Activated gamma-delta T cell treated with Interleukin-2 at 50 U/mL for 16 hours (primary cell): ENCODE data around the gene SCYGR6.
A peak's percentile ranks its signal among the peaks of the same experiment; 100 is the strongest.
"Not testable (repeated sequence)": the region's sequence is repeated elsewhere in the genome, so short reads cannot be mapped to it uniquely, and the experiment has no call there.

Experiments used
- DNase-seq: peaks from one replicate; pipeline ENCODE4 v3.0.0-alpha.2; 2020

SCYGR6 gene

GRCh38 chr2:227724394-227725039 is at the start of gene SCYGR6:
SCYGR6 (minus strand) TSS chr2:227724757; CDS start chr2:227724757, 0 bp downstream.
- no peak for DNase-seq

- no peak for DNase-seq
Measured at GRCh38 chr2:227774011-227774624, 49.6 kb upstream of the SCYGR6 start.

- no peak for DNase-seq
Measured at GRCh38 chr2:227772932-227773331, 48.4 kb upstream of the SCYGR6 start.

GRCh38 chr2:227772197-227772661 is 47.7 kb upstream of the SCYGR6 start:
- DNase-seq, result no peak

GRCh38 chr2:227767830-227768229 is 43.3 kb upstream of the SCYGR6 start:
- no peak for DNase-seq

GRCh38 chr2:227766373-227766883 is 41.9 kb upstream of the SCYGR6 start:
- peak; percentile 41 for DNase-seq

GRCh38 chr2:227765788-227766372 is 41.3 kb upstream of the SCYGR6 start:
- DNase-seq, result no peak

- DNase-seq, result no peak
Measured at GRCh38 chr2:227761740-227762476, 37.4 kb upstream of the SCYGR6 start.

- DNase-seq, result no peak
Measured at GRCh38 chr2:227759411-227760118, 35.0 kb upstream of the SCYGR6 start.

- DNase-seq, result not testable (repeated sequence)
Measured at GRCh38 chr2:227756261-227756660, 31.7 kb upstream of the SCYGR6 start.

GRCh38 chr2:227748079-227748478 is 23.5 kb upstream of the SCYGR6 start:
- DNase-seq, result no peak

- DNase-seq, result no peak
Measured at GRCh38 chr2:227745594-227745993, 21.0 kb upstream of the SCYGR6 start, which contains the start of gene SCYGR8. SCYGR8 (plus strand) TSS chr2:227745894; CDS start chr2:227745894, 0 bp downstream.

GRCh38 chr2:227740705-227741104 is 16.1 kb upstream of the SCYGR6 start:
- not testable (repeated sequence) for DNase-seq

- no peak for DNase-seq
Measured at GRCh38 chr2:227739351-227739750, 14.8 kb upstream of the SCYGR6 start.

GRCh38 chr2:227728035-227728434 is 3.5 kb upstream of the SCYGR6 start, which contains the start of gene SCYGR7:
SCYGR7 (plus strand) TSS chr2:227728335; CDS start chr2:227728335, 0 bp downstream.
- DNase-seq, result no peak

GRCh38 chr2:227722821-227723220 is 1.7 kb downstream of the SCYGR6 start:
- DNase-seq, result not testable (repeated sequence)

GRCh38 chr2:227720680-227721079 is 3.9 kb downstream of the SCYGR6 start:
- DNase-seq, result no peak

- DNase-seq, result no peak
Measured at GRCh38 chr2:227719641-227720040, 4.9 kb downstream of the SCYGR6 start.

GRCh38 chr2:227717687-227718567 is 6.6 kb downstream of the SCYGR6 start, which contains the start of gene SLC19A3:
SLC19A3 (minus strand) TSS chr2:227718028; CDS start chr2:227702318, 15,710 bp downstream.
- no peak for DNase-seq

- DNase-seq, result no peak
Measured at GRCh38 chr2:227716501-227716900, 8.1 kb downstream of the SCYGR6 start.

GRCh38 chr2:227713291-227713690 is 11.3 kb downstream of the SCYGR6 start:
- no peak for DNase-seq
